HepG2 (cell line): ENCODE data around the gene SSU72. TPM values are rescaled to one million over a fixed set of nuclear protein-coding genes. Genes with fewer than 3 reads are reported as not detected.

Experiments
- ATAC-seq: fragments of 200-7000 bp; cut with Tn5 transposase; 3 replicates; pipeline ENCODE4 v1.9.1; 2020; ENCODE audit warnings: mild to moderate bottlenecking, moderate library complexity
- BruUV-seq: library from RNA; stranded (reverse); fragments of 400-500 nt; replicated peaks from 2 replicates; lab custom pipeline; 2021; lab: Mats Ljungman, UMichigan
- CTCF ChIA-PET: fragments of 300-600 bp; formaldehyde crosslinking; extraction: SDS; loops from one replicate; lab custom pipeline; 2021; ENCODE audit warnings: low total read pairs, inconsistent platforms, low intra/inter-chr PET ratio; lab: Yijun Ruan, JAX
- POLR2A ChIA-PET: fragments of 350-600 bp; sonication (Branson Sonifier 250); formaldehyde crosslinking; loops from one replicate; lab custom pipeline; 2020; ENCODE audit warnings: antibody characterized with exemption, inconsistent platforms; lab: Yijun Ruan, JAX
- DNase-seq: peaks from one replicate; pipeline ENCODE4 v3.0.0-alpha.2; 2015; ENCODE audit warnings: low spot score
- FAIRE-seq: peaks from 3 replicates; lab custom pipeline; 2011; peaks lifted over from hg19 to GRCh38; lab: Jason Lieb, UNC
- H2AFZ ChIP-seq: one replicate; pipeline ENCODE4 v1.6.1; 2011; ENCODE audit warnings: low read length, inconsistent platforms
- H3K27ac ChIP-seq: fragments of 300-600 bp; 3 replicates; pipeline ENCODE4 v1.8.0; 2011; ENCODE audit warnings: mixed run types, mild to moderate bottlenecking, mixed read lengths, low read length, inconsistent platforms; ENCODE audit not compliant: insufficient read depth; ENCODE audit errors: extremely low read length
- H3K27me3 ChIP-seq, 2 experiments: fragments of 200-600 bp in 1 of 2; 2 replicates in 1 of 2; 3 replicates in 1 of 2; pipeline versions ENCODE4 v1.6.0 to v1.8.0; 2011; ENCODE audit warnings: low read length in 2 of 2, mild to moderate bottlenecking in 2 of 2, moderate library complexity in 2 of 2, inconsistent platforms in 1 of 2; ENCODE audit not compliant: insufficient read depth in 2 of 2, control insufficient read depth in 1 of 2
- H3K36me3 ChIP-seq, 2 experiments: fragments of 200-600 bp in 1 of 2; replicated peaks in 1 of 2; 2 replicates in 1 of 2; 3 replicates in 1 of 2; pipeline versions ENCODE4 v1.5.1 to v1.8.0; 2011; ENCODE audit warnings: low read length in 2 of 2, inconsistent platforms in 1 of 2; ENCODE audit not compliant: insufficient read depth in 2 of 2, control insufficient read depth in 1 of 2
- H3K4me1 ChIP-seq: 2 replicates; pipeline ENCODE4 v1.5.1; 2012; ENCODE audit warnings: low read length, inconsistent platforms; ENCODE audit not compliant: insufficient read depth
- H3K4me2 ChIP-seq: 2 replicates; pipeline ENCODE4 v1.6.0; 2011; ENCODE audit warnings: low read depth, low read length, inconsistent platforms
- H3K4me3 ChIP-seq, 3 experiments: fragments of 200-600 bp in 1 of 3; sonication (generic), shearing (Covaris generic) in 1 of 3; replicated peaks in 1 of 3; 2 replicates each; pipeline ENCODE4 v1.5.1; 2011 to 2016; ENCODE audit warnings: low read length in 3 of 3, inconsistent platforms in 2 of 3, low read depth in 2 of 3, mild to moderate bottlenecking in 2 of 3, control low read depth in 1 of 3, mixed read lengths in 1 of 3; ENCODE audit not compliant: insufficient read depth in 1 of 3
- H3K79me2 ChIP-seq: one replicate; pipeline ENCODE4 v1.6.1; 2011; ENCODE audit warnings: low read length, inconsistent platforms; ENCODE audit not compliant: insufficient read depth
- H3K9ac ChIP-seq: 2 replicates; pipeline ENCODE4 v1.6.0; 2011; ENCODE audit warnings: mild to moderate bottlenecking, low read depth, low read length, inconsistent platforms; ENCODE audit not compliant: insufficient read depth
- H3K9me3 ChIP-seq: 2 replicates; pipeline ENCODE4 v1.5.1; 2012; ENCODE audit warnings: mild to moderate bottlenecking, low read length
- H4K20me1 ChIP-seq: 2 replicates; pipeline ENCODE4 v1.6.0; 2011; ENCODE audit warnings: inconsistent platforms, mild to moderate bottlenecking, low read length, moderate library complexity; ENCODE audit not compliant: insufficient read depth
- POLR2G ChIP-seq: fragments of 200-400 bp; formaldehyde crosslinking; IDR thresholded peaks from 2 replicates; pipeline ENCODE4 v1.6.1; 2018; ENCODE audit warnings: mild to moderate bottlenecking, low read depth, low read length, moderate library complexity
- RFX3 ChIP-seq: IDR thresholded peaks from 2 replicates; pipeline ENCODE4 v1.6.1; 2016; ENCODE audit warnings: missing biosample characterization, missing genetic modification reagents
- ZSCAN25 ChIP-seq: sonication (generic); formaldehyde crosslinking; IDR thresholded peaks from 2 replicates; pipeline ENCODE4 v1.8.0; 2022; ENCODE audit warnings: mild to moderate bottlenecking, missing genetic modification reagents
- WGBS: methylation state at CpG from one replicate; pipeline ENCODE4 v1.1.6; 2017; ENCODE audit warnings: low lambda C conversion rate; 5-methylcytosine and 5-hydroxymethylcytosine counted together
- in situ Hi-C: cut with HindIII; loops from 2 replicates; pipeline ENCODE4 v1.10.0; 2017; ENCODE audit warnings: low pct_unique_long_range_greater_than_20kb; ENCODE audit not compliant: extremely low pct_ligation_motif_present
- intact Hi-C: fragments of 100-400 bp; cut with micrococcal nuclease; formaldehyde crosslinking; loops from one replicate; pipeline ENCODE4 v1.10.0; 2022; ENCODE audit not compliant: unreplicated experiment
- polyA plus RNA-seq, 8 experiments: library from polyadenylated mRNA; depleted of rRNA in 3 of 8; stranded (reverse) in 7 of 8; unstranded in 1 of 8; fragments of >200 nt; fragmentation: Illumina TruSeq in 4 of 8; extraction: Trizol in 4 of 8; gene quantifications; 2 replicates each; pipeline versions ENCODE4 v1.2.1 to v1.2.3, GENCODE V29; 2011 to 2016; ENCODE audit warnings: low read depth in 4 of 8, missing spikeins in 1 of 8, mixed read lengths in 1 of 8; ENCODE audit not compliant: insufficient read depth in 1 of 8
- total RNA-seq, 5 experiments: library from RNA; depleted of rRNA; stranded (reverse); fragments of >200 nt; fragmentation: Illumina TruSeq; extraction: Trizol; gene quantifications; 2 replicates each; pipeline ENCODE4 v1.2.3, GENCODE V29; 2016; ENCODE audit warnings: low read depth in 1 of 5
- TF ChIP-seq, protein P1 (sequence below): sonication (generic); formaldehyde crosslinking; IDR thresholded peaks from 2 replicates; pipeline ENCODE4 v1.5.0; 2020; ENCODE audit warnings: mild to moderate bottlenecking, missing genetic modification reagents, borderline replicate concordance
- TF ChIP-seq, protein P2 (sequence below): sonication (generic); formaldehyde crosslinking; IDR thresholded peaks from 2 replicates; pipeline ENCODE4 v1.5.0; 2020; ENCODE audit warnings: mild to moderate bottlenecking, missing genetic modification reagents, moderate library complexity
- TF ChIP-seq, protein P3 (sequence below): sonication (generic); formaldehyde crosslinking; IDR thresholded peaks from 2 replicates; pipeline ENCODE4 v1.5.0; 2020; ENCODE audit warnings: mild to moderate bottlenecking, missing genetic modification reagents

SSU72 gene
- total and polyA plus RNA-seq, 2 of the 13 experiments (the other 11 are each of a cell fraction or from before 2014, with no cell fraction given), result 42.8 to 67.1 TPM

GRCh38 chr1:1602304-1602967 is 27.8 kb upstream of the SSU72 start:
- CTCF ChIA-PET, result no interaction called here
- no peaks in the 10 kb centered on the region for H3K36me3 ChIP-seq
- POLR2A ChIA-PET, result interaction anchor here (1.1 kb wide), 1 partner anchor 11 kb away, joined by 3 read pairs; no protein-coding TSS in a partner anchor
- no peak overlapping the region for H2AFZ ChIP-seq
- no TSS peak for BruUV-seq
- peak overlapping the region in 1 of 3 experiments; percentile 10; a peak in 1 of 6 replicates for H3K4me3 ChIP-seq
- no peaks in the 10 kb centered on the region for H3K79me2 ChIP-seq
- in situ Hi-C loops, result no loop called here
- TF ChIP-seq, protein P1, sequence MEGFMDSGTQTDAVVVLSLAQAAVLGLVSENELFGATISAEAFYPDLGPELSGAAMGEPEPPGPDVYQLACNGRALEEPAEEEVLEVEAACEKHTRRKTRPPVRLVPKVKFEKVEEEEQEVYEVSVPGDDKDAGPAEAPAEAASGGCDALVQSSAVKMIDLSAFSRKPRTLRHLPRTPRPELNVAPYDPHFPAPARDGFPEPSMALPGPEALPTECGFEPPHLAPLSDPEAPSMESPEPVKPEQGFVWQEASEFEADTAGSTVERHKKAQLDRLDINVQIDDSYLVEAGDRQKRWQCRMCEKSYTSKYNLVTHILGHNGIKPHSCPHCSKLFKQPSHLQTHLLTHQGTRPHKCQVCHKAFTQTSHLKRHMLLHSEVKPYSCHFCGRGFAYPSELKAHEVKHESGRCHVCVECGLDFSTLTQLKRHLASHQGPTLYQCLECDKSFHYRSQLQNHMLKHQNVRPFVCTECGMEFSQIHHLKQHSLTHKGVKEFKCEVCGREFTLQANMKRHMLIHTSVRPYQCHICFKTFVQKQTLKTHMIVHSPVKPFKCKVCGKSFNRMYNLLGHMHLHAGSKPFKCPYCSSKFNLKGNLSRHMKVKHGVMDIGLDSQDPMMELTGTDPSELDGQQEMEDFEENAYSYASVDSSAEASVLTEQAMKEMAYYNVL (CRISPR knock-in tag), result no peak
- TF ChIP-seq ZSCAN25 (CRISPR knock-in tag) (0 out of 2 replicates have a peak, but pooled peaks have one; percentile 54), POLR2G (no peak), RFX3 (CRISPR knock-in tag) (no peak)
- TF ChIP-seq, protein P2, sequence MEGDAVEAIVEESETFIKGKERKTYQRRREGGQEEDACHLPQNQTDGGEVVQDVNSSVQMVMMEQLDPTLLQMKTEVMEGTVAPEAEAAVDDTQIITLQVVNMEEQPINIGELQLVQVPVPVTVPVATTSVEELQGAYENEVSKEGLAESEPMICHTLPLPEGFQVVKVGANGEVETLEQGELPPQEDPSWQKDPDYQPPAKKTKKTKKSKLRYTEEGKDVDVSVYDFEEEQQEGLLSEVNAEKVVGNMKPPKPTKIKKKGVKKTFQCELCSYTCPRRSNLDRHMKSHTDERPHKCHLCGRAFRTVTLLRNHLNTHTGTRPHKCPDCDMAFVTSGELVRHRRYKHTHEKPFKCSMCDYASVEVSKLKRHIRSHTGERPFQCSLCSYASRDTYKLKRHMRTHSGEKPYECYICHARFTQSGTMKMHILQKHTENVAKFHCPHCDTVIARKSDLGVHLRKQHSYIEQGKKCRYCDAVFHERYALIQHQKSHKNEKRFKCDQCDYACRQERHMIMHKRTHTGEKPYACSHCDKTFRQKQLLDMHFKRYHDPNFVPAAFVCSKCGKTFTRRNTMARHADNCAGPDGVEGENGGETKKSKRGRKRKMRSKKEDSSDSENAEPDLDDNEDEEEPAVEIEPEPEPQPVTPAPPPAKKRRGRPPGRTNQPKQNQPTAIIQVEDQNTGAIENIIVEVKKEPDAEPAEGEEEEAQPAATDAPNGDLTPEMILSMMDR (CRISPR knock-in tag), result no peak
- TF ChIP-seq, protein P3, sequence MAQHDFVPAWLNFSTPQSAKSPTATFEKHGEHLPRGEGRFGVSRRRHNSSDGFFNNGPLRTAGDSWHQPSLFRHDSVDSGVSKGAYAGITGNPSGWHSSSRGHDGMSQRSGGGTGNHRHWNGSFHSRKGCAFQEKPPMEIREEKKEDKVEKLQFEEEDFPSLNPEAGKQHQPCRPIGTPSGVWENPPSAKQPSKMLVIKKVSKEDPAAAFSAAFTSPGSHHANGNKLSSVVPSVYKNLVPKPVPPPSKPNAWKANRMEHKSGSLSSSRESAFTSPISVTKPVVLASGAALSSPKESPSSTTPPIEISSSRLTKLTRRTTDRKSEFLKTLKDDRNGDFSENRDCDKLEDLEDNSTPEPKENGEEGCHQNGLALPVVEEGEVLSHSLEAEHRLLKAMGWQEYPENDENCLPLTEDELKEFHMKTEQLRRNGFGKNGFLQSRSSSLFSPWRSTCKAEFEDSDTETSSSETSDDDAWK (CRISPR knock-in tag), result no peak
- ATAC-seq, result peak; percentile 3; the same call in 2 of the 3 replicates
- H3K4me2 ChIP-seq, result peak overlapping the region; percentile 36; the same call in 1 of the 2 replicates
- FAIRE-seq, result no peak
- H3K4me1 ChIP-seq, result peaks cover 47% of the 10 kb centered on the region
- H3K27me3 ChIP-seq, result peaks cover 1 to 9% of the 10 kb centered on the region in 2 experiments; a peak in 2 of 5 replicates
- DNase-seq, result no peak
- H3K27ac ChIP-seq, result no peak overlapping the region
- no peaks in the 10 kb centered on the region for H4K20me1 ChIP-seq
- intact Hi-C loops, result no loop called here
- H3K9me3 ChIP-seq, result no peaks in the 10 kb centered on the region
- 24% methylated on average over 18 of the region's 18 CpGs for WGBS
- H3K9ac ChIP-seq, result no peak overlapping the region
